ENCODE data around the gene TMEM184A.

- TF ChIP-seq POLR2A (IDR thresholded peaks at IDR 0.05; ENCODE audit: low read depth) (no peak), CTCF (IDR thresholded peaks at IDR 0.05) (no peak)
Measured at GRCh38 chr7:1588978-1589377, 33.0 kb upstream of the TMEM184A start.

Data from esophagus muscularis mucosa (tissue), 3 donors.